NCI-H69 (cell line): ENCODE measurements around the gene KCNMA1.

Experiments used
- DNase-seq: peaks from one replicate; lab custom pipeline; 2025; lab: John Stamatoyannopoulos, UW

The KCNMA1 gene

DNA sequence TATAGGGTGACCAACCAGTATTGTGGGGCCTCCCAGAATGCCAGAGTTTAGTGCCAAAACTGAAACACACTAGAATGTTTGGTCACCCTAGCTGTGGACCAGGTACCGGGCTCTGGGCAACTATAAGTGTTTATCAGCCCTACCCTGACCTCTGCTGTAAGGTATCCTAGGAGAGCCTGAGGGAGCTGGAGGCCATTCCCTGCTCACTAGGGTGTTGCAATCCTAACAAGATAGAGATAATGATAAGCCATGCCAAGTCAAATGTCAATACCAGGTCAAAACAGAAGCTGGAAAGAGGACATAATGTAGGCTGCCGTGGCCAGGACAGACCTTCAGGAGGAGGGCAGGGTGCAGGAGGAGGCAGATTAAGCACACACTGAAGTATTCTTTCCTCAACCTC, 151.8 kb downstream of the KCNMA1 start:
- DNase-seq, result no peak

DNA sequence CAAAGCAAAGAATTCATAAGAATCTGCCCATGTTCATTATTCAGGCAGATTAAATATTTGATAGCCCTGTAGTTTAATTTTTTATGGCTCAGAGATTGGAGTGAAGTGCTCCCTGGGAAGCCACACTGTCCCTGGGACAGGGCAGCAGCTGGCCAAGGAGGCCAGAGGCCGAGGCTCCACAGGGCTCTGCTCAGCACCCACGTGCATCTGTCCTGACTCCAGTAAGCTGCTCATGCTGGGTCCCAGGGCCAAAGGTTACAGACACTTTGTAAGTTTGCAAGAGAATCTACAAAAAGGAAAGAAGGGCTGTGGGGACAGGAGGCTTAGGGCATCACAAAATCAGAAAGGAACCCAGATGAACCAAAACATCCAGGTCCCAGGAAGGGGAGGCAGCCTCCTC, 155.5 kb downstream of the KCNMA1 start:
- no peak for DNase-seq

DNA sequence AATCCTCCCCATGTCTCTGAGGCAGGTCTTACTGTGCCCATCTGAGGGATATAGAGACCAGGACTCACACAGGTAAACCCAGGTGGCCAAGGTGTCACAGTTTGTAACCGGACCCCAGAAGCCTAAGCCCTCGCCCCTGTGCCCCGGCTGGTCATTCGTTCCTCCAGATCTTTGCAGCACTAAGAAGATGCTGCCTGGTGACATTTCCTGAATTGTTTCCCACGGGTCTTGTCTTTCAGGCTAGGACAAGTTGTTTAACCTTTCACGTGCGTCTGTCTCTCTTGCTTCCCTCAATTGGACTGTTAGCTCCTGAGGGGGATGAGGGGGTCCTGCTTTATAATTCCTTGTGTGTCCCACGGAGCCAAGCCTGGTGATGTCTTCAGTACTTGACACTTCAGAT, 158.0 kb downstream of the KCNMA1 start:
- peak; percentile 50 for DNase-seq

DNA sequence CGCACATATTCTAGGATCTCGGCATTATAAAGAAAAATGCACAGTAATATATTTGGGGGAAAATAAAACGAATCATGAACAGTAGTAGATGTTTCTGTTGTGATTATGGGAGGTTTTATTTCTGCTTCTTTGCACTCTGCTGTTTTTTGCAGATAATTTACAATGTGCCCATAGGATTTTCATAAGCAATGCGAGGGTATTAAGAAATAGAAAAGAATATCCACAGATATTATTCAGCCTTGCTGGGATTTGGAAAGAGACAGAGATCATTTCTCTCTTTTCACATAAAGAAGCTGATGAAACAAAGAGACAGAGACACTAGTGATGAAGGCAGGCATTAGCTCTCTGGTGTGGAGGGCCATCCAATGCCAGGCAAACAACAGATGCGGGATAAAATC, 158.6 kb downstream of the KCNMA1 start:
- no peak for DNase-seq

DNA sequence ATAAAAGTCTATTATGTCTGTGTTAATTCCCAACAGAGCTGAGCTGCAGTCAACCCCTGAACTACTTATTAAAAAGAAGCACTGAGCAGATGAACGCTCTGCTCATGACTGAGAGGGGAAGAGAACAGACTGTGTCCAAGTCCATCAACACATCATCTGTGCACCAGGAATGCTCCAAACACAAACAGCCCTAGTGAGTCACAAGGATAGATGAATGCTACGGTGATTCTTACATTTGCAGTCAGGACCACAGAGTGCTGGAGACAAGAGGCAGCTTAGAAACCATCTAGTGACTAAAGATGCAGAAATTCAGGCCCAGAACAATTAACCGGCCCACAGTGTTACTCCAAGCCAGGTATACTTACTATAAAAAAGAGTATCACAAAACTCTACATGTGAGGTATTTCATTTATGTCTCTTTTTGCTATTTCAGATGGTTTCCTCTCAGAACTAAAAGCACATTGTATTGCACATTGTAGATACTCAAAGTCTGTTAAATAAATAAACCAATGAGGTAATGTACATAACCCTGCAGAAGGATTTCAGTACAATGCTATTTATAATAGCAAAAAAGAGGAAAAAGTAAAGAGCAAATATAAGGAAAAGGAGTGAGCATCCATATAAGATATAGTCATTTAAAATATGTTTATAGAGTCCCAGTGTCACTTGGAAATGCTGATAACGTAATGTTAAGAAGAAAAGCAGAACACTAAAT, 159.2 kb downstream of the KCNMA1 start:
- peak; percentile 26 for DNase-seq

DNA sequence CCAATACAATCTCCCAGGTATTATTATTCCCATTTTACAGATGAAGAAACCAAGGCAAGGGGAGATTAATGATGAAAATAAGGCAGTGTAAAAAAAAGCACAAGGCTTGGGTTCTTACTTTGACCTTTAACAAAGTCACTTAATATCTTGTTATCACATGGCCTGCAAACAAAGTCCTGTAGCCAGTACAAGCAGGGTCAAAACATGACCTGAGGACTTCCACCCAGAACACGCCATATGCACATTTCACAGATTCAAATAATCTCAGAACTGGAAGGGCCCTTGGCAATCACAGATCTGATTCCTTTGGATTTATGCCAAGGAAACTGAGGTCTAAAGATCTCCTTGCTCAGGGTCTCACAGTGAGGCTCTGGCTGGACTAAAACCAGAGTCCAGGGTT, 162.1 kb downstream of the KCNMA1 start:
- no peak for DNase-seq

DNA sequence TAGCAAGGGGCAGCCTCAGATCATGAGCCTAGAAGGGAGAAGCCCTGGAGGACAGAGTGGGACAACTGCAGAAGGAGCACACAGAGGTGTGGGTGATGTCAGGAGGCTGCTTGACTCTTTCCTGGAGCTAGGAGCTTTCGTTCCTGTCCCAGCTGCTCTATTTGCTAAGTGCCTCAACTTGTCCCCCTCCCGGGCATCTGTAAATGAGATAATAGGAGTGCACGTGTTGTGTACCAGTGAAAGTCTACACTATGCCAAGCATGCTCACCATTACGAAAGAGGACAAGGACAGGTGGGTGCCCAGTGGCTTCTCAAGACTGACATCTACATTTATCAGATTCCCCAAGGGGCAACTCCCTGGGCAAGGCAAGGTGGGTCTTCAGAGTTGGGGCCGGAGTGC, 162.7 kb downstream of the KCNMA1 start:
- DNase-seq, result no peak

DNA sequence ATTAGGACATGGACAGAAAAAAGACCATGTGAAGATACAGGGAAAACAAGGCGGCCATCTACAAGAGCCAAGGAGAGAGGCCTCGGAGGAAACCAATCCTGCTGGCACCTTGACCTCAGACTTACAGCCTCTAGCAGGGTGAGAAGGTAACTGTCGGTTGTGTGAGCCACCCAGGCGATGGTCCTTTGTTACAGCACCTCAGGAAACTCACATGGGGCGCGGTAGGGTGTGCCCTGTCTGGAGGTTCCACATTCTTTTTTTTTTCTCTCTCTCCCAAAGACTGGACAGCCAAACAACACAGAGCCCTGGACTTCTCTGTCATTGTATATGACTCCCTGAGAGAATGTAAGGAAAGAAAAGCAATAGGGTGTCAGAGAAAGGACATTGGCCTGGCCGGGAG, 163.2 kb downstream of the KCNMA1 start:
- no peak for DNase-seq

DNA sequence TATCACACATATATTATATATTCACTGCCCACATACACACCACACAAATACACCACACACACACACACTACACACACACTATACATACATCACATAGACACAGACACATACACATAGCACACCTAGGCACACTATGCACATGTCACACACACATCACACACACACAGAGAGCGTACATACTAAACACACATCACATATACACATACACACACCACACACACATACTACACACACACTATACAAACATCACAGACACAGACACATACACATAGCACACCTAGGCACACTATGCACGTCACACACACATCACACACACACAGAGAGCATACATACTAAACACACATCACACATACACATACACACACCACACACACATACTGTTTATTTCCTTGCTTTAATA, 165.5 kb downstream of the KCNMA1 start:
- no peak for DNase-seq

DNA sequence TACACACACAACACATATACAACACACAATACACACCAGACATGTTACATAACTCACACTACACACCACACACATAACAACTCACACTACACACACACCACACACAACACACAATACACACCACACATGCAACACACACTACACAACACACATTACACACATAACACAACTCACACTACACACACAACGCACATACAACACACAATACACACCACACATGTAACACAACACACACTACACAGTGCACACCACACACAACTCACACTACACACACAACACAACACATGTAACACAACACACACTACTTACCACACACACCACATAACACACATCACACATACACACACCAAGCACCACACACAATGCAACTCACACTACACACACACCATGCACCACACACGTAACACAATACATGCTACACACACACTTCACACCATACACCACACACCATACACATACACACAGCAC, 166.5 kb downstream of the KCNMA1 start:
- no peak for DNase-seq

DNA sequence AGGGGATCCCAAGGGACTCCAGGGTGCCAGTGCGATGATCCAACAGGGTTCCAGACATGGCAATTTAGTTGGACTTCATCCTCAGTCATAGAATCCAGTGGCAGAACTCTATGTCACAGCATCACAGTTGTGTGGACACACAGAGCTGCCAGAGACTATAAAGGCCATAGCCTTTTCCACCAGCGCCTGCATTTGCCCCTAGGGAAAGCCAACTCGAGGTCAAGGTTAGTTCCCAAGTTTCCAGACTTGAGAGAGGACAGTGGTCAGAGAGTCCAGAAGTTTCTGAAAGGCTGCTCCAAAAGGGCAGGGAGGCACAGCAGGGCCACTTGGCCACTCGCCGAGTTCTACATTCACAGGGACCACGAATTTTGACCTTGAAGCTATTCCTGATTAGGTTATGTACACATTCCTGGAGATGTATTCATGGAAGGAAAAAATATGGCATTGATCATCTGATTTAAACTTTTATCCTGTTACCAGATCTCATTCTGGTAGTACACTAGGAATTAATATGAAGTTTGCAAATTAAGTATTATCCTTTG, 170.1 kb downstream of the KCNMA1 start:
- no peak for DNase-seq

DNA sequence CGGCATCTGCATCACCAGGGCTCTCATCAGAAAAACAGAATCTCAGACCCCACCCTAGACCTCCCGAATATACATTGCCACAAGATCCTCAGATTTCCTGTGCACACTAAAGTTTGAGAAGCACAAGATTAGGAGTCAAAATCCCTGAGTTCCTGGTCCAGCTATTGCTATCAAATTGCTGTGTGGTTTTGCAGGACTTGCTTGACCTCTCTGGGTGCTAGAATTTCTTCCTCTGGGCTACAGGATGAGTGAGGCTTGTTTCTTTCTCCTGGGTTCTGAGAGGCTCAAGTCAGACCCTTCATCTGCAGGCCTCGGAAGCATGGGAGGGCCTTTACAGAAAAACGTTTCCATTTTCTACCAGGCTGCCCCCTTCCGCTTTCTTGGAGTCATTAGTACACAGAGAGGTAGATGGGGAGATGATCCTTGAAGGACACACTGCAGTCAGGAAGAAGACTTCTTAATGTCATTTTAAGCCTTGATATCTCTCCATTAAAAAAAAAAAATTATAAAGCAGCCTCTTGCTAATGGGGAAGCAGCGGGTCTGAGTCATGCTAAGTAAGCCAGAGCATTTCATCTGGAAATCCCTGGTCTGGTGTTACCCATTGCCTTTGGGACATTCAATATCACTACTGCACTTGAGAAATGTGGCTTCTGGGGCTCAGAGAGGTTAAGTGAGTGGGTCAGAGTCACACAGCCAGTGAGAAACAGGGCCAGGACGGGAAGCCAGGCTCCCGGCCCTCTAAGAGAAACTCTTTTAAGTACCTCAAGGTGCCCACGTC, 173.5 kb downstream of the KCNMA1 start:
- no peak for DNase-seq

DNA sequence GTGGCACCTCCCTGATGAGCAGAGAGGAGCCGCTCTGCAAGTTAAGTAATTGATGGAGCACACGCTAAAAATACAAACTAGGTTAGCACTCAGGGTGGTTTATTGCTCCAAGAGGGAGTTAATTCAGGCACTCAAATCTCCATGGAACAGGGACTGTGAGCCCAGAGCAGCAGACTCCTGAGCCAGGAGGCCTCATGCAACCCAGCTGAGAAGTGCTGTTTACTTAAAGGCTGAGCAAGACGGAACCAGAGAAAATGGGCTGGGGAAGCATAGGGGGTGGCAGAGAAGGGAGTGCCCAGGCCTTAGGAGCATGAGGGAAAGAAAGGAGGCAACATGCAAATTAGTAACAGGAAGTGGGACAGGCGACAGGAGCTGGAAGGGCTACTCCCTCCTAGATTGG, 174.1 kb downstream of the KCNMA1 start:
- peak; percentile 21 for DNase-seq

DNA sequence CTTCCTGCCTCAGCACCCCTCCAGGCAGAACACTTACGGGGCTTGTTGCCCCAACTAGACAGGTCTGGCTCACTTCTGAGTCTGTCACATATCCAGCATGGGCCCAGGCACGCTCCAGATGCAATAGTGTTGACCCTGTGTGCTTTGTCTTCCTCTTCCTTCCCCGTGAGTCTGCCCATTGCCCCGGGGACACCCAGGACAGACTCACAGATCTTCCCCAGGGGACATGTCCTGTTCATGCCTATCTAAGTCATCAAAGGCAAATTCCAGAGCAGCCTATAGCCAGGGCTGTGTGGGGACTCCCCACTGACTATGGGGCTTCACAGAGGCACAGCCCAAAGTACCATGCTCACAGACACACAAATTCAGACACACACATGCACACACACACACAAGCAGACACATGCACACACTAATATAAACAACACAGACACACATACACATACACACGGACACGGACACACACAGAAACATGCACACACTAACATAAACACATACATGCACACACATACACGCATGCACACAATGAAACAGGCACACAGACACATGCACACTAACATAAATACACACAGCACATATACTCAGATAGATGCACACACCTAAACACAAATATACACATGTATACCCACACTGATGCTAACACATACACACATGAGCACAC, 175.8 kb downstream of the KCNMA1 start:
- DNase-seq, result no peak

DNA sequence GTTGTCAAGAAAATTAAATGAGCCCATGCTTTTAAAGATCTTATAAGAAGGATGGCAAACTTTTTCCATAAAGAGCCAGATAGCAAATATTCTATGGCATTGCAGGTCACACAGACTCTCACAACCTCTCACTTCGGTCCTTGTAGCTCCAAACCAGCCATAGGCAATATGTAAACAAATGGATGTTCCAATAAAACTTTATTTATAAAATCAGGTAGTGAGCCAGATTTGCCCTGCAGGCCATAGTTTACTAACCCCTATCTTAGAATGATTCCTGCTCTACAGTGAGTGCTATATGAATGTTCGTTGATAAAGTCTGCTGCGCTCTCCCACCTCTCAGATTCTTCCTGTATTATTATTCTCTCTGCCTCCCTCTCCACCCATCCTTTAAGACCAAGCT, 177.7 kb downstream of the KCNMA1 start:
- DNase-seq, result no peak

DNA sequence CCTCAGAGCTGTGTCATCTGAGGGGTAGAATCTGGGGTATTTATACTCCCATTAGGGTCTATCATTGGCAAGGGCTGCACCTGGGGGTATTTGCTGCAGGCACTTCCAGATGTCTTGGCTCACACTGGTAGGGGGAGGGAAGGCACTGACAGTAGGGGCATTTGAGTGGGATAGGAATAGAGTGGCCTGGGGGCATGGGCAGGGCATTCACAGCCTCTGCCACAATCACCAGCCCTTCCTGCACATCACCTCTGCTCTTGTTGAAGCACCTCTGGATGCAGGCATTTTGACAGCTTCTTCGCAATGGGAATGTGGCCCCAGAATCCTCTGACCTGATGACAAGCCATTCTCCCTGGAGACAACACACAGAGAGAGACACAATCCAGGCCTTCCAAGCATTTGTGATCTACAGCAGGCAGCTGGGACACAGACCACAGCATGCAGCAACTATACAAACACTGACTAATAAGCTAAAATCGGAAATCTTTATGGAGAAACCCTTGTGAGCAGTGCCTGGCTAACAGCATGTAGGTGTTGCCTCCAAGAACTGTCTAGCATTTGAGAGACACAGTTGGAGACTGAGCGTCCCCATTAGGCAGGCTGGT, 178.5 kb downstream of the KCNMA1 start:
- DNase-seq, result peak; percentile 64

DNA sequence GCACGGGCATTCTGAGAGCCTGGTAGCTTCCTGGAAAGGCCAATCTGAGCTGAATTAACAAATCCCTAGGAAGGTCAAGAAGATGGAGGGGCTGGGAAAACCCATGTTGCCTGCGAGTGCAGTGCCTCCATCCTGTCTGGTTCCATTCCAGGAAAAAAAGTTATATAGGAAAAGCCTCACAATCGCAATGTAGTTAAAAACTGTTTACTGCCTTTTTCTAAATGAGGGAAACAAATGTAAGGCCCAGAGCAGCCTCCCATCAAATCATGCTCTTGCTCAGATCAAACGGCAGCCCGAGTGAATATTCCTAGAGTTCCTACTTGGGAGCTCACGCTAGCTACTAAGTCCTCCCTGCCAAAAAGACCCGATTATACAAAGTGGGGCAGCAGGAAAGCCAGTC, 179.9 kb downstream of the KCNMA1 start:
- no peak for DNase-seq

DNA sequence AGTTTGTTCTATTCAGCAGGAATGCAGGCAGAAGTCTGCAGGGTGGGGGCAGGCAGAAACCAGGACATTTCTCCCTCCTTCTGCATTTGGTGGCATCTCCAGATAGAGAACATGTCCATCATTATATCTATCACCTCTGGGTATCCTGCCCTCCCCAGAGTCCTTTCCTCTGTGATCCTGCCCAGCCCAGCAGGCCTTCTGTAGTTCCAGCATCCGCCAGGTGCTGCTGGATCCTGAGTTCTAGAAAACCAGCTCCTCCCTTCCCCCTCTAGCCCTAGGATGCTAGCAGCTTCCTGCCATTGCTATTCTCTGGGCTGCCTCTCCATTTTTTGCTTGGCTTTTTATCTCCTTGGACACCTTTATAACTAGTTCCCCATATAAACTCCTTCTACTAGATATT, 180.3 kb downstream of the KCNMA1 start:
- peak; percentile 28 for DNase-seq

DNA sequence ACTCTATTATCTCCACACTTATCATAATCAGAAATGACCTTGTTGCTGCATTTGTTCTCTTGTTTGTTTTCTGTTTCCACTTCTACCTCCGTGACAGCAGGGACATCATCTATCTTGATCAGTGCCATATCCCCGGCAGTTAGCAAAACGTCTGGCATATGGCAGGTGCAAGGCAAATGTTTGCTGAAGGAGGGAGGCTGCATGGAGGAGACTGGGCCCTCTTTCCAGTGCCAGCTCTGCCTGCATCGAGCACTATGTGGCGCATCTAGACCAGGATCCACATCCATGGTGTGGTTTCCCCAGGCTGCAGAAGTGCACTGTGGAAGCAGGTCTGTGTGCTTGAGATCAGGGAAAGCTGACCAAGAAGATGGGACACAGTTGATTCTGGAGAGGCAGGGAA, 181.2 kb downstream of the KCNMA1 start:
- peak; percentile 94 for DNase-seq

DNA sequence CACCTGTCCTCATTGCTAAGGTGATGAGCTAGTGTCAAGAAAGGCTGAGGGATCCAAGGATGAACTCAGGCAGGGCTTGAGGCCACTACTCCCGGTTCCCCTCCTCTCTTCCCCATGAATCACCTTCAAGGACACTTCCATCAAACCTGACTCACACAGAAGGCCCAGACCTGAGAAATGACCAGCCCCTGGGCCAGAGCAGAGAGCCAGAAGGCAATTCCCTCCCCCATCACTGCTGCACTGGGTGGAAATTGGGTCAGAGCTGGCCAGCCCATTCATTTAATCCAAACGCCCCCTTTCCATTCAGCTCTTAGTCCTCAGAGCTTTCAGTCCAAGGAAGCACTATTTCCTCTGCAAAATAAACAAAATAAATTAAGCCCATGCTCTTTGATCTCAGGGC, 182.0 kb downstream of the KCNMA1 start:
- no peak for DNase-seq

DNA sequence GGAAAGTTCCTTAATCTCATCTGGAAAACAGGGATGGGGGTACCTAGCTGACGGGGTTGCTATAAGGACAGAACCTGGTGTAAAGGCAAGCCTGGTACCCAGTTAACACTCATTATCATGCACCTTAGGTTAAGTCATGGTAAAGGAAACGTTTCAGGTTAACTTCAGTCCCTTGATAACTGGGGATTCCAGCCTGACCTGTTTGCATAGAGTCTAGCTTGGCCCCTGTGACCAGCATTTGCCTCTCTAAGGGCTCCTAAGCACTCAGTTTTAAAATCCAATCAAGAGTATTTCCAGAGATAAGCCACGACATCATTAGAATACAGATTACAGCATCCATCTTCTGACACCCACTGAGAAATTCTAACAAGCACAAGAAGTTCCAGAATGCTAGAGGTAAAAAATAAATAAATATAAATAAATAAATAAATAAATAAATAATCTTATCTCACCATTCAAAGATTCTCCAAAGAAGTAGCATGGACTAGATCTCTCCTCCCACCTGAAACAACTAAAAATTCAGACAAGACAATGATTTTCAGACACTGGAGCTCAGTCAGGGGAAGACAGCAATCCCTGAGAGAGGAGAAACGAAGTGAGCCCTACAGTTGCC, 184.6 kb downstream of the KCNMA1 start:
- DNase-seq, result no peak

DNA sequence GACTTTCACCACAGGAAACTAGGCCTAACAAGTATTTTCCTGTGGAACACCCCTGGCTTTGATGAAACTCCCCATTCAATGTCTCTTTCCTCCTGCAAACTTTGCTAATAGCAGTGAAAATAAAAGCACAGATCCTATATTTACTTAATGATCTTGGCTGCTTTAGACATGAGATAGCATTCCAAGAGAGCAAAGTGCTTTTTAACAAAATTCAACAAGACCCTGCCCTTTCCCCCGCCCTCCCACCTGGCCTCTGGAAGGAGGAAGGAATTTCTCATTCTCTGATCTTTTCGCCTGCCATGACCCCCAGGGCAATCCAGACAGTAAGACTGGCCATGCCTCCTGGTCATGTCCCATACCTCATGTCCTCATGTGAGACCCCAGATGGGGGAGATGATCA, 185.7 kb downstream of the KCNMA1 start:
- no peak for DNase-seq
